ENCODE data around the gene GCH1. TPM values are rescaled to one million over a fixed set of nuclear protein-coding genes. Genes with fewer than 3 reads are reported as not detected.
A peak's percentile ranks its signal among the peaks of the same experiment; 100 is the strongest.

Gene GCH1
- total RNA-seq, 1 donor, result 9.1 TPM

DNA sequence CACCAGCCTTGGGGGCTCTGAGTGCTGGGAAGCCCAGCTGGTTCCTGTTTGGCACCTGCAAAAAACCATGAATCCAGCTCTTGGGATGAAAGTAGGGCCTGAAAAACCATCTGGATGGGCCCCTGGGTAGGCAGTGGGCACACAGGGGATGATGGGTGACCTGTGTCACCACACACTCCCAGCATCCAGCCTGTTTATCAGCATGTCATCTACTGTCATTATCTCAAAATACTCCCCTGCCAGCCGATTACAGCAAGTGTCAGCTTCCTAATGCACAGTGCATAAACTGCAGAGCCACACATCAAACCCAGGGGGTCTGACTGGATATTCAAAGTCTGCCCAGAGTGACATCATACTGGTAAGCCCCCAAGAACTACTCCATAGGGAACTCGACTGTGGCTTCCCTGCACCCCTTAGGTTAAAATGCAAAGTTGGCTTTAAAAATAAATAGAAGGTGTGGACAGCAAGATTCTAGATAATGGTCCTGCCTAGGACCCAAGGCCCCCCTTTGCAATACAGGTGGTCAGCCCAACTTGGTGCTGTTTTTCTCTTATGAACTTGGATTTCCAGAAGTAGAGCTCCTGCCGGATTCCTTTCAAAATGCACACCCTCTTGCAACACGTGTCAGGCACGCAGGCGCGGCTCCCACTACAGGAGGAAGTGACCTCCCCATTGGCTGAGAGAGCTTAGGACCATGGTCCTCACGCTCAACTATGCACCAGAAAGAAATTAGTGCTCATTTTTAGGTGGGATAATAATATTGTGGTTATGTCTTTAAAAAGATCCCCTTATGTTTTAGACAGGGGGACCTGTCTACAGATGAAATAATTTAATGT, 94.1 kb downstream of the GCH1 start:
- H3K4me3 ChIP-seq (ENCODE audit: low read depth, low read length), result no peak overlapping the region
- no peak for DNase-seq (ENCODE audit: low read depth)
- no peak for TF ChIP-seq CTCF (IDR thresholded peaks at IDR 0.05; ENCODE audit: insufficient read depth, low read depth, low read length)

- no peak overlapping the region for H3K4me3 ChIP-seq (ENCODE audit: low read depth, low read length)
- DNase-seq (ENCODE audit: low read depth), result no peak
- TF ChIP-seq CTCF (IDR thresholded peaks at IDR 0.05; ENCODE audit: insufficient read depth, low read depth, low read length), result no peak
Observed at GRCh38 chr14:54807881-54808280, 94.7 kb downstream of the GCH1 start.

DNA sequence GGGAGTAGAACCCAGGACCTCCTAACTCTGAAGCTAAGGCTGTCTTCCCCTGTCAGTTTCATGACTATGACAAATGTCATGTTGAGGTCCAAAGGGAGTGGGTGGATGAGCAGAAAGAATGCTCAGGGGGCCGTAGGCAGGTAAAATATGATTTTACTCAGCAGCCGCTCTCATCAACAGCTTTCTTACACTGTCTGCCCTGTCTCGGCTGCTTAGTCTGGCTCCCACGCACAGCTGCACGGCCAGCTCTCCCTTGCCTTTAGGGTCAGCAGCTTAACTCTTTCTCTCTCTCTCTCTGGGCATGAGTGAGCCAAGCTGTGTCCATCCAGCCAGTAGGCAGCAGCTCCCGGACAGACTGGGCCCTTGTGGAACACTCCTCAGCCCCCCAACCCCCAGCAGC, 95.2 kb downstream of the GCH1 start:
- H3K4me3 ChIP-seq (ENCODE audit: low read depth, low read length), result no peak overlapping the region
- TF ChIP-seq CTCF (IDR thresholded peaks at IDR 0.05; ENCODE audit: insufficient read depth, low read depth, low read length), result no peak
- DNase-seq (ENCODE audit: low read depth), result peak; percentile 7

GRCh38 chr14:54806616-54807015, 96.0 kb downstream of the GCH1 start:
- no peak overlapping the region for H3K4me3 ChIP-seq (ENCODE audit: low read depth, low read length)
- TF ChIP-seq CTCF (IDR thresholded peaks at IDR 0.05; ENCODE audit: insufficient read depth, low read depth, low read length), result no peak
- DNase-seq (ENCODE audit: low read depth), result no peak

- peak overlapping the region; percentile 24 for H3K4me3 ChIP-seq (ENCODE audit: low read depth, low read length)
- DNase-seq (ENCODE audit: low read depth), result peak; percentile 77
- peak; percentile 97 for TF ChIP-seq CTCF (IDR thresholded peaks at IDR 0.05; ENCODE audit: insufficient read depth, low read depth, low read length)
Observed at GRCh38 chr14:54805445-54806322, 96.9 kb downstream of the GCH1 start.

DNA sequence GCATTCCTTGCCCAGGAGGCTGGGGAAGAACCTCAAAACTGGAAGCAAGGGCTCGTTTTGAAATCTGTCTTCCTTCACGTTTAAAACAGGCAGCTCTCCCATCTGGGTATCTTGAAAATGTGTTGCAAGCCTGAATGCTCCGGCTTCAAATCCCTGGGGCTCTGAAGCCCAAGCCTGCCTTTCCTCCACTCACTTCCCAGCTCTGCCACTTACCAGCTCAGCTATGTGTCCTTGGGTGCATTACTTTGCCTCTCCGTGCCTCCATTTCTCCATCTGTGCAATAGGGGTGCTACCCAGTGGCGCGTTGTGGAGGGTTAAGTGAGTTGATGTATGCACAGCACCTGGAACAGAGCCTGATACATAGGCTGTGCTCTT, 97.6 kb downstream of the GCH1 start:
- TF ChIP-seq CTCF (IDR thresholded peaks at IDR 0.05; ENCODE audit: insufficient read depth, low read depth, low read length), result no peak
- DNase-seq (ENCODE audit: low read depth), result peak; percentile 3
- H3K4me3 ChIP-seq (ENCODE audit: low read depth, low read length), result no peak overlapping the region

Measured in fibroblast of villous mesenchyme (primary cell).